GM23248 (cell line): ENCODE data around the gene ARHGEF9. TPM values are rescaled to one million over a fixed set of nuclear protein-coding genes. Genes with fewer than 3 reads are reported as not detected.

Source experiments
- DNase-seq: peaks from one replicate; pipeline ENCODE4 v3.0.0-alpha.2; 2015
- H2AFZ ChIP-seq: fragments of 200-600 bp; sonication (generic); 2 replicates; pipeline ENCODE4 v1.6.1; 2016; ENCODE audit warnings: antibody characterized with exemption
- H3F3A ChIP-seq: fragments of 200-600 bp; sonication (generic); 2 replicates; pipeline ENCODE4 v1.6.1; 2016; ENCODE audit warnings: mild to moderate bottlenecking, antibody characterized with exemption, mixed run types; ENCODE audit not compliant: insufficient read depth
- H3K27ac ChIP-seq: fragments of 200-600 bp; sonication (generic); 2 replicates; pipeline ENCODE4 v1.5.1; 2016; ENCODE audit warnings: mild to moderate bottlenecking
- H3K27me3 ChIP-seq: fragments of 200-600 bp; sonication (generic); replicated peaks from 2 replicates; pipeline ENCODE4 v1.6.1; 2016; ENCODE audit warnings: mild to moderate bottlenecking; ENCODE audit not compliant: insufficient read depth
- H3K36me3 ChIP-seq: fragments of 200-600 bp; sonication (generic); 2 replicates; pipeline ENCODE4 v1.6.1; 2016; ENCODE audit warnings: low read depth, mild to moderate bottlenecking
- H3K4me1 ChIP-seq: fragments of 200-600 bp; sonication (generic); 2 replicates; pipeline ENCODE4 v1.6.1; 2016; ENCODE audit warnings: mild to moderate bottlenecking; ENCODE audit not compliant: insufficient read depth
- H3K4me2 ChIP-seq: fragments of 200-600 bp; sonication (generic); one replicate; pipeline ENCODE4 v1.6.1; 2016; ENCODE audit warnings: mild to moderate bottlenecking; ENCODE audit not compliant: unreplicated experiment
- H3K4me3 ChIP-seq: fragments of 200-600 bp; sonication (generic); 2 replicates; pipeline ENCODE4 v1.5.1; 2016; ENCODE audit warnings: mild to moderate bottlenecking
- H3K79me2 ChIP-seq: fragments of 200-600 bp; sonication (generic); 2 replicates; pipeline ENCODE4 v1.6.1; 2016; ENCODE audit warnings: mild to moderate bottlenecking; ENCODE audit not compliant: insufficient read depth
- H3K9ac ChIP-seq: fragments of 200-600 bp; sonication (generic); 2 replicates; pipeline ENCODE4 v1.6.1; 2016; ENCODE audit warnings: mild to moderate bottlenecking
- H3K9me2 ChIP-seq: fragments of 200-600 bp; sonication (generic); 2 replicates; pipeline ENCODE4 v1.6.1; 2016; ENCODE audit warnings: mixed run types, mild to moderate bottlenecking, moderate library complexity; ENCODE audit not compliant: insufficient read depth
- H3K9me3 ChIP-seq: fragments of 200-600 bp; sonication (generic); one replicate; pipeline ENCODE4 v1.6.1; 2017; ENCODE audit warnings: low read depth
- H4K20me1 ChIP-seq: fragments of 200-600 bp; sonication (generic); 2 replicates; pipeline ENCODE4 v1.6.0; 2016; ENCODE audit not compliant: insufficient read depth
- EZH2 ChIP-seq: fragments of 200-600 bp; sonication (generic); IDR thresholded peaks from 2 replicates; pipeline ENCODE4 v1.6.1; 2018; ENCODE audit warnings: antibody characterized with exemption, mild to moderate bottlenecking; ENCODE audit not compliant: insufficient read depth, poor library complexity, severe bottlenecking
- EZH2phosphoT487 ChIP-seq: fragments of 200-600 bp; sonication (generic); IDR thresholded peaks from 2 replicates; pipeline ENCODE4 v1.6.1; 2018; ENCODE audit warnings: antibody characterized with exemption, moderate library complexity, mild to moderate bottlenecking, low read depth; ENCODE audit not compliant: insufficient read depth
- WGBS, 2 experiments: methylation state at CpG; one replicate each; pipeline ENCODE4 v1.1.6; 2015 to 2017; ENCODE audit warnings: low lambda C conversion rate in 2 of 2, low coverage in 1 of 2; ENCODE audit errors: missing lambda C conversion rate in 2 of 2; 5-methylcytosine and 5-hydroxymethylcytosine counted together
- in situ Hi-C: fragments of 300-500 bp; cut with MboI; formaldehyde crosslinking; loops from 2 replicates; pipeline ENCODE4 v1.15.0; 2020
- polyA plus RNA-seq: library from polyadenylated mRNA; unstranded; fragments of >200 nt; fragmentation: Nextera tagmentation; extraction: Ambion mirVana; gene quantifications from 2 replicates; pipeline ENCODE4 v1.2.1, GENCODE V29; 2016
- total RNA-seq: library from RNA; depleted of rRNA; stranded (reverse); fragments of >200 nt; shearing (Covaris generic); gene quantifications from 2 replicates; pipeline ENCODE4 v1.2.3, GENCODE V29; 2014

Gene ARHGEF9
- total and polyA plus RNA-seq, 2 experiments from 2014 or later, result 11.1 to 13.5 TPM

GRCh38 chrX:63740382-63740781 is 44.6 kb downstream of the ARHGEF9 start:
- 54 to 90% methylated on average over 1 to 2 of the region's 2 CpGs for WGBS, 2 experiments
- no peak overlapping the region for H3K4me2 ChIP-seq

GRCh38 chrX:63739885-63740284 is 45.1 kb downstream of the ARHGEF9 start:
- Histone ChIP-seq H3K27ac (no peak overlapping the region), H3F3A (no peaks in the 10 kb centered on the region), H2AFZ (no peak overlapping the region), H3K9me2 (no peaks in the 10 kb centered on the region), H3K79me2 (peaks cover 12% of the 10 kb centered on the region; the same call in 1 of the 2 replicates), H3K4me2 (no peak overlapping the region), H3K27me3 (no peaks in the 10 kb centered on the region), H4K20me1 (no peaks in the 10 kb centered on the region), H3K4me1 (no peaks in the 10 kb centered on the region), H3K4me3 (no peak overlapping the region), H3K9me3 (no peaks in the 10 kb centered on the region), H3K36me3 (no peaks in the 10 kb centered on the region), H3K9ac (no peak overlapping the region)
- no peak for DNase-seq
- TF ChIP-seq EZH2 (no peak), EZH2phosphoT487 (no peak)
- in situ Hi-C loops, result no loop called here

More at GRCh38 chrX:63740382-63740781, 44.6 kb downstream of the ARHGEF9 start:
- Histone ChIP-seq H3K9me2 (no peaks in the 10 kb centered on the region), H3K36me3 (no peaks in the 10 kb centered on the region), H4K20me1 (no peaks in the 10 kb centered on the region), H3K79me2 (peaks cover 14% of the 10 kb centered on the region; the same call in 1 of the 2 replicates), H3F3A (no peaks in the 10 kb centered on the region), H3K9ac (no peak overlapping the region), H3K27me3 (no peaks in the 10 kb centered on the region), H3K4me1 (no peaks in the 10 kb centered on the region), H2AFZ (no peak overlapping the region), H3K4me3 (no peak overlapping the region), H3K27ac (no peak overlapping the region), H3K9me3 (no peaks in the 10 kb centered on the region)
- TF ChIP-seq EZH2phosphoT487, result no peak
- no peak for TF ChIP-seq EZH2
- in situ Hi-C loops, result no loop called here
- DNase-seq, result no peak

DNA sequence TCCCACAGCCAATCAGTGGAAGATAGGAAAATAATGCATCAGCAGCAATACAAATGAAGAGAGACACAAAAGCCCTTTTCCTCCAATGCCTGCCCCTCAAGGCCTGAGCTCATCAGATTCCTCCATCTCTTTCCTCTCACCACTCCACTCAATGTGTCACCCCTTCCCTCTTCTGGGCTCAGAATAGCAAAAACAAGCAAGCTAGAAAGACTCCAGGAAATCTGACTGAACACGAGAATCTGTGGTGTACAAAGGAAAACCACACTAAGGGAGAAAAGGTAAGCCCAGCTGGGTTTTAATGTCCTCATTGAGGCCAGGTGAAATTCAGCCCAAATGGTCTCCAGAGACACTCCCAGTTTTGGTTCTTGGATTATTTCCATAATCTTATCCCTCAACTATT is 46.3 kb downstream of the ARHGEF9 start:
- in situ Hi-C loops, result no loop called here
- Histone ChIP-seq H3K27ac (no peak overlapping the region), H3K9me2 (no peaks in the 10 kb centered on the region), H3K79me2 (peaks cover 7% of the 10 kb centered on the region; the same call in 1 of the 2 replicates), H3K4me3 (no peak overlapping the region), H2AFZ (no peak overlapping the region), H3K9me3 (no peaks in the 10 kb centered on the region), H3K9ac (no peak overlapping the region), H3F3A (no peaks in the 10 kb centered on the region), H4K20me1 (no peaks in the 10 kb centered on the region), H3K4me1 (no peaks in the 10 kb centered on the region), H3K36me3 (no peaks in the 10 kb centered on the region), H3K27me3 (no peaks in the 10 kb centered on the region), H3K4me2 (no peak overlapping the region)
- DNase-seq, result no peak
- TF ChIP-seq EZH2phosphoT487, result no peak
- TF ChIP-seq EZH2, result no peak
- 94 to 95% methylated on average over 1 of the region's 1 CpG for WGBS, 2 experiments

GRCh38 chrX:63737131-63737921 is 47.7 kb downstream of the ARHGEF9 start:
- TF ChIP-seq EZH2, result no peak
- TF ChIP-seq EZH2phosphoT487, result no peak
- no peaks in the 10 kb centered on the region for H3F3A ChIP-seq
- in situ Hi-C loops, result no loop called here
- WGBS, 2 experiments, result 62 to 73% methylated on average over 3 of the region's 3 CpGs
- H3K27ac ChIP-seq, result no peak overlapping the region
- H3K36me3 ChIP-seq, result no peaks in the 10 kb centered on the region
- no peaks in the 10 kb centered on the region for H3K79me2 ChIP-seq
- no peaks in the 10 kb centered on the region for H3K9me3 ChIP-seq
- H3K4me3 ChIP-seq, result no peak overlapping the region
- no peak overlapping the region for H3K9ac ChIP-seq
- H3K9me2 ChIP-seq, result no peaks in the 10 kb centered on the region
- H3K4me2 ChIP-seq, result no peak overlapping the region
- no peaks in the 10 kb centered on the region for H3K4me1 ChIP-seq
- H3K27me3 ChIP-seq, result no peaks in the 10 kb centered on the region
- no peak overlapping the region for H2AFZ ChIP-seq
- no peaks in the 10 kb centered on the region for H4K20me1 ChIP-seq
- DNase-seq, result no peak
